ENCODE results near the gene CHPF. TPM values are rescaled to one million over a fixed set of nuclear protein-coding genes. Genes with fewer than 3 reads are reported as not detected.
A peak's percentile ranks its signal among the peaks of the same experiment; 100 is the strongest.

Gene CHPF
- total and polyA plus RNA-seq, 2 donors (not counting 1 experiment from before 2014, with no cell fraction given), result 1.3 to 5.2 TPM

DNA sequence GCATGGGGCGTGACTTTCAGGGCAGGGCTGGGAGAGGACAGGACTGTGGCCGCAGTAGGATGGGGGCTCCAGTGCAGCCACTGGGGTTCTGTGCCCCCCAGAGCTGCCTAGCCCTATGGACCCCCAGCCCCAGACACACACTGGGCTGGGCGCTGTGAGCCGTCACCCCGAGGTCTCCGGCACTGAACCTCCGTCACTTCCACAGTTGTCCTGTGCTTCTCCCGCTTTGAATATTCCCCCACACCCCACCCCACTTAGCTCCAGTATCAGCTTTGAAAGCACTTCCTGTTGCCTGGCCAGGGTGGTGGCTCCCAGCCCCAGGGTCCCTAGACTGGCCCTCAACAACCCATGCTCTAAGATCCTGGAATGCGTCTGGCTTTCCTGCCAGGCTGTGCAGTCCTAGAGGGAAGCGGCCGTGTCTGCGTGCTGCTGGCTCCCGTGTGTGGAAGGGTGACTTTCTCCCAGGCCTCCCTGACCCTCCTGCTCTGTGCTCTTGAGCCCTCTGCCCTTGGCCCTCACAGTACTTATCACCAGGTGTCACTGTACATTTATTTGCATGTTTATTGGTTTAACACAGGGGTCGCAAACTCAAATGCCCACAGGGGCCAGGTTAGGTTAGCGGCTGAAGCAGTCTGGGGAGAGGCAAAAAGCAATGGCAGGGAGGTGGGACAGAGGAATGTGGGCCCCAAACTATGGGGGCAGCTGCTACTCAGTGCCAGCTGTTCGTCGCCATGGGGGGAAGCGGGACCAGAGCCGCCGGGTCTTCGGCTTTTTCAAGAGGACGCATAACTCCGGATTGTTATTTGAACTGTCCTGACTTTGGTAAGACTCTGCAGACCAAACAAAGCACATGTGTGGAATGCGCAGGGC lies 17.8 kb upstream of the CHPF start:
- WGBS (ENCODE audit: insufficient coverage), result 98% methylated on average over 22 of the region's 24 CpGs
- H3K4me2 ChIP-seq (replicated peaks; ENCODE audit: low read depth, low read length, poor library complexity, severe bottlenecking), result no peak overlapping the region
- no peaks in the 10 kb centered on the region for H3K79me2 ChIP-seq (ENCODE audit: control insufficient read depth, insufficient read depth, low read length)
- peaks cover 0 to 5% (median 0%) of the 10 kb centered on the region in 3 donors for H3K9me3 ChIP-seq (ENCODE audit: control extremely low read depth in 1 of 3, control insufficient read depth in 2 of 3, insufficient read depth in 1 of 3, low read length in 2 of 3)
- H3K4me1 Mint-ChIP-seq, result no peaks in the 10 kb centered on the region
- H3K27me3 ChIP-seq (replicated peaks in 1 of 4; ENCODE audit: control extremely low read depth in 1 of 4, control insufficient read depth in 3 of 4, insufficient read depth in 4 of 4, low read length in 3 of 4), result peaks cover 0 to 9% (median 0%) of the 10 kb centered on the region in 4 experiments
- POLR2A ChIA-PET, result no interaction called here
- no peak overlapping the region for H2AFZ ChIP-seq (ENCODE audit: insufficient read depth, low read depth, low read length, poor library complexity, severe bottlenecking)
- H3K4me3 Mint-ChIP-seq, result no peak overlapping the region
- H3K27me3 Mint-ChIP-seq, result peaks cover 34% of the 10 kb centered on the region
- intact Hi-C loops (cut with micrococcal nuclease), result no loop called here
- ATAC-seq (ENCODE audit: low read depth) (no peak), DNase-seq (no peak)
- H4K20me1 ChIP-seq (ENCODE audit: control insufficient read depth, insufficient read depth, low read length, poor library complexity, severe bottlenecking), result no peaks in the 10 kb centered on the region
- H3K36me3 ChIP-seq (replicated peaks in 1 of 2; ENCODE audit: control extremely low read depth in 1 of 2, control insufficient read depth in 1 of 2, extremely low read depth in 1 of 2, insufficient read depth in 2 of 2, low read length in 1 of 2), result no peaks in the 10 kb centered on the region
- H3K4me1 ChIP-seq (ENCODE audit: control insufficient read depth in 2 of 2, insufficient read depth in 2 of 2, low read length in 2 of 2), result no peaks in the 10 kb centered on the region
- H3K27ac ChIP-seq (ENCODE audit: low read length in 2 of 2), result no peak overlapping the region
- CTCF ChIA-PET, result interaction anchor here (1.1 to 2.5 kb wide), 5 partner anchors 9 to 128 kb away, joined by 3 to 11 read pairs (median 5); partner anchors contain the start of gene OBSL1
- no peak for TF ChIP-seq EZH2 (IDR thresholded peaks at IDR 0.05; ENCODE audit: borderline replicate concordance, insufficient read depth, low read depth, low read length, poor library complexity, severe bottlenecking)
- TF ChIP-seq, protein P1, sequence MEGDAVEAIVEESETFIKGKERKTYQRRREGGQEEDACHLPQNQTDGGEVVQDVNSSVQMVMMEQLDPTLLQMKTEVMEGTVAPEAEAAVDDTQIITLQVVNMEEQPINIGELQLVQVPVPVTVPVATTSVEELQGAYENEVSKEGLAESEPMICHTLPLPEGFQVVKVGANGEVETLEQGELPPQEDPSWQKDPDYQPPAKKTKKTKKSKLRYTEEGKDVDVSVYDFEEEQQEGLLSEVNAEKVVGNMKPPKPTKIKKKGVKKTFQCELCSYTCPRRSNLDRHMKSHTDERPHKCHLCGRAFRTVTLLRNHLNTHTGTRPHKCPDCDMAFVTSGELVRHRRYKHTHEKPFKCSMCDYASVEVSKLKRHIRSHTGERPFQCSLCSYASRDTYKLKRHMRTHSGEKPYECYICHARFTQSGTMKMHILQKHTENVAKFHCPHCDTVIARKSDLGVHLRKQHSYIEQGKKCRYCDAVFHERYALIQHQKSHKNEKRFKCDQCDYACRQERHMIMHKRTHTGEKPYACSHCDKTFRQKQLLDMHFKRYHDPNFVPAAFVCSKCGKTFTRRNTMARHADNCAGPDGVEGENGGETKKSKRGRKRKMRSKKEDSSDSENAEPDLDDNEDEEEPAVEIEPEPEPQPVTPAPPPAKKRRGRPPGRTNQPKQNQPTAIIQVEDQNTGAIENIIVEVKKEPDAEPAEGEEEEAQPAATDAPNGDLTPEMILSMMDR (IDR thresholded peaks at IDR 0.05), result no peak
- H3K9me3 Mint-ChIP-seq (ENCODE audit: insufficient read depth), result no peaks in the 10 kb centered on the region
- H3K9ac ChIP-seq (ENCODE audit: low read length), result no peak overlapping the region
- H3K4me3 ChIP-seq (ENCODE audit: control extremely low read depth in 1 of 5, extremely low read depth in 1 of 5, insufficient read depth in 1 of 5, low read depth in 2 of 5, low read length in 4 of 5), result no peak overlapping the region
- H3K27ac Mint-ChIP-seq, result no peak overlapping the region

DNA sequence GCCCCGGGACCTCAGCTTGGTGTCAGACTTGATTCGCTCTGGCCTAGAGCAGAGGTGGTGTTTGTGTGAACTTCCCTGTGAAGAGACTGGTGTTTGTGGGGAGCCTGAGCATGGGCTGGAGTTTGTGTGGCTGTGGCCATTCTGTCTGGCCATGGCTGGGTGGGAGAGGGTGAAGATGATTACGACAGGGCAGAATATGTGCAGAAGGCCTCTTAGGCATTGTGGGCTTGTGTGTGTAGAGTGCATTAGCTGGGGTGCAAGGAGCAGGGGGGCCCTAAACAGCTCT lies 17.2 kb upstream of the CHPF start:
- 81% methylated on average over 3 of the region's 3 CpGs for WGBS (ENCODE audit: insufficient coverage)
- Histone ChIP-seq H3K36me3 (replicated peaks in 1 of 2; ENCODE audit: control extremely low read depth in 1 of 2, control insufficient read depth in 1 of 2, extremely low read depth in 1 of 2, insufficient read depth in 2 of 2, low read length in 1 of 2) (no peaks in the 10 kb centered on the region), H3K9me3 (ENCODE audit: control extremely low read depth in 1 of 3, control insufficient read depth in 2 of 3, insufficient read depth in 1 of 3, low read length in 2 of 3) (peaks cover 0 to 5% (median 0%) of the 10 kb centered on the region in 3 donors), H3K27me3 (replicated peaks in 1 of 4; ENCODE audit: control extremely low read depth in 1 of 4, control insufficient read depth in 3 of 4, insufficient read depth in 4 of 4, low read length in 3 of 4) (peaks cover 0 to 10% (median 0%) of the 10 kb centered on the region in 4 experiments), H3K9ac (ENCODE audit: low read length) (no peak overlapping the region), H3K4me3 (ENCODE audit: control extremely low read depth in 1 of 5, extremely low read depth in 1 of 5, insufficient read depth in 1 of 5, low read depth in 2 of 5, low read length in 4 of 5) (no peak overlapping the region), H3K79me2 (ENCODE audit: control insufficient read depth, insufficient read depth, low read length) (no peaks in the 10 kb centered on the region), H3K4me2 (replicated peaks; ENCODE audit: low read depth, low read length, poor library complexity, severe bottlenecking) (no peak overlapping the region), H3K27ac (ENCODE audit: low read length in 2 of 2) (no peak overlapping the region), H2AFZ (ENCODE audit: insufficient read depth, low read depth, low read length, poor library complexity, severe bottlenecking) (no peak overlapping the region), H4K20me1 (ENCODE audit: control insufficient read depth, insufficient read depth, low read length, poor library complexity, severe bottlenecking) (no peaks in the 10 kb centered on the region), H3K4me1 (ENCODE audit: control insufficient read depth in 2 of 2, insufficient read depth in 2 of 2, low read length in 2 of 2) (no peaks in the 10 kb centered on the region)
- CTCF ChIA-PET, result interaction anchor here (0.5 to 2.5 kb wide), 9 partner anchors 8 to 503 kb away, joined by 3 to 11 read pairs (median 5); partner anchors contain the start of genes CHPF and OBSL1
- no peak overlapping the region for H3K27ac Mint-ChIP-seq
- POLR2A ChIA-PET, result no interaction called here
- H3K9me3 Mint-ChIP-seq (ENCODE audit: insufficient read depth), result no peaks in the 10 kb centered on the region
- intact Hi-C loops (cut with micrococcal nuclease), result no loop called here
- no peaks in the 10 kb centered on the region for H3K4me1 Mint-ChIP-seq
- no peak for ATAC-seq (ENCODE audit: low read depth)
- H3K27me3 Mint-ChIP-seq, result peaks cover 28% of the 10 kb centered on the region
- peak; percentile 8 for DNase-seq
- TF ChIP-seq EZH2 (IDR thresholded peaks at IDR 0.05; ENCODE audit: borderline replicate concordance, insufficient read depth, low read depth, low read length, poor library complexity, severe bottlenecking), result no peak
- TF ChIP-seq, protein P1 (IDR thresholded peaks at IDR 0.05), result no peak
- H3K4me3 Mint-ChIP-seq, result no peak overlapping the region

Measured in B cell (primary cell).